Stimulated activated naive CD4-positive, alpha-beta T cell (primary cell): ENCODE data around the gene CAMKK2.
"Not testable (repeated sequence)": the region's sequence is repeated elsewhere in the genome, so short reads cannot be mapped to it uniquely, and the experiment has no call there.

Source experiments
- DNase-seq, 6 experiments: peaks; one replicate each; lab custom pipeline; 2025; lab: John Stamatoyannopoulos, UW

CAMKK2 gene

DNA sequence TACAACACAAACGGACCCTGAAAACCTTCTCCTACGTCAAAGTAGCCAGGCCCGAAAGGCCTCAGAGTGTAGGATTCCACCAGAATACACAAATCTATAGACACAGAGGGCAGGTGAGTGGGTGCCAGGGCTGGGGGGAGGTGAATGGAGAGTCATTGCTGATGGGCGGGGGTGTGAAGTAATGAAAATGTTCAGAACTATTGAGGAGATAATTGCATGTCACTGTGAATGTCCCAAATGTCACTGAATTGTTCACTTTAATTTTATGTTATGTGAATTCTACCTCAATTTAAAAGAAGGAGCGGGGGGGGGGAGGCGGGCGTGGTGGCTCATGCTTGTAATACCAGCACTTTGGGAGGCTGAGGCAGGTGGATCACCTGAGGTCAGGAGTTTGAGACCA is 50.6 kb downstream of the CAMKK2 start:
- no peak for DNase-seq

DNA sequence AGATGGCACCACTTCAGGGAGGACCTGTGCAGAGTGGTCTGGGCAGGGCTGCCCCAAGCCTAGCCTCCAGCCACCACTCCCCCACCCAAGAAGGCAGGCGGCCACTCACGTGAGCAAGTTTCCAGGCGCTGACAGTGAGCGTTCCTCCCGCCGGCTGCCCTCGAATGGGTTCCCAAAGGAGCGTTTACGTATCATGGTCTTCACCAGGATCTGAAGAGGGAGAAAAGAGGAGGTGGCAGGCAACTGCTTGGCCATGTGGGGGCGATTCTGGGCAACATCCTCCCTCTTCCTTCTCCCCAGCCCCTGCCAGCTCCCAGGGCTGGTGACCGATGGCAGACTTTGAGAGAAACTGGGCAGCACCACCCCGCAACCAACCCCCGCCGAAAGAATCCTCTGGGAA is 51.5 kb downstream of the CAMKK2 start:
- no peak for DNase-seq

DNA sequence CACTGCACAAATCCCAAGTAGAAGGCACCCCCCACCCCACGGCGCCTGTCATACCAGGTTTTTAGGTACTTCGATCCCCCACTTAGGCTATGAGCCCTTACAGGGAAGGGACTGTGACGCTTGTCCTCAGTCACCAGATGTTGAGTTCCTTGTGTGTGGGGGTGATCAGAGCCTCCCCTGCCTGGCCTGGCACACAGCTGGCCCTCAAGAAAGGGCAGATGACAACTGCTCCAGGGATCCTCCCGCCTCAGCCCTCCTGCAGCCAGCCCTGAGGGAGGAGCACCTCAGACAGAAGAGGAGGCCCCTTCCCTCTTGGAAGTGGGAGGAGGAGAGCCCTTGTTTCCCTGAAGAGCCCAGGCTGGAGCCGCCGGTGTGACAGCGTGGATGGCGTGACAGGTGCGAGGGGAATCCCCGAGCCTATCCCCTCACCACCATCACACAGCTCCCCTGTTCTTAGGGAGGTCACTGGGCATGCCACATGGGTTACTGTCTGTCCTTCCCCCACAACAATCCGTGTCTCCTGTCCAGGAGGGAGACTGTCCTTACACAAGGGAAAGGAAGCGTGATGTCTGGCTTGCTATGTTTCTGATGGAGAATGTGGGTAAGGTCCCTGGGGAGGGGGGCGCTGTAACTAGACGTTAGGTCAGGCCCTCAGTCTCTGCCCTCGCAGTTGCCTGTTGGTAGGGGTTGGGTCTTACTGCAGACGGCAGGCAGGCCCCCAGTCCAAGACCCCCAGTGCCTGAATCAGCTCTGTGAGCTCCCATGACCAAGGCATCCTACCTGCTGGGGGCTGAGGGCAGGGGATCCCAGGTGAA is 55.1 kb downstream of the CAMKK2 start:
- peak in 1 of 6 experiments; percentile 15 for DNase-seq

DNA sequence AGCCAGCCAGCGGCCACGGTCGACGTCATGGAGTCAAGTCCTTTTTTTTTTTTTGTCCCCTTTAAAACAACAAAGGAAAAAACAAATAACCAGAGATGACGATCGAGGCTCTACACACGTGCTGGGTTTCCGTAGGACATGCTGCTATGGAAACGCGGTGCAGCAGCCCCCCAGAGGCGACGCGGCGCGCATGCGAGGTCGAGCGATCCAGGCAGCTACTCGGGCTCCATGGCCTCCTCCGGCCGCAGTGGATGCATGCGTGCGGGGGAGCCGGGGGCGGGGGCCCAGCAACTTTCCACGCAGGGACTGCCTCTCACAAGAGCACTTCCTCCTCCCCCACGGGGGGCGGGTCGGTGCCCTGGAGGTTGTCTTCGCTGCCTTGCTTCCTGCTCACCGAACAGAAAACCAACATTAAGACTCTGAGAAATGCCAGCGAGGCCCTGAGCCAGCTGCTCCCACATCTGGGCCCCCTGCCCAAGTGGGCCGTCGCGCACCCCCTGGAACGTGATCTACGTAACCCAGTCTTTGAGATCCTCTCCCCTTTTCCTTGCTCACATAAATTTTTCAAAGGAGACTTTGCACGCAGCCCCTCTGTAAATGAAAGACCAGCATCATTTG is 55.9 kb downstream of the CAMKK2 start:
- DNase-seq: peak; percentile 90 to 96 (median 94)

DNA sequence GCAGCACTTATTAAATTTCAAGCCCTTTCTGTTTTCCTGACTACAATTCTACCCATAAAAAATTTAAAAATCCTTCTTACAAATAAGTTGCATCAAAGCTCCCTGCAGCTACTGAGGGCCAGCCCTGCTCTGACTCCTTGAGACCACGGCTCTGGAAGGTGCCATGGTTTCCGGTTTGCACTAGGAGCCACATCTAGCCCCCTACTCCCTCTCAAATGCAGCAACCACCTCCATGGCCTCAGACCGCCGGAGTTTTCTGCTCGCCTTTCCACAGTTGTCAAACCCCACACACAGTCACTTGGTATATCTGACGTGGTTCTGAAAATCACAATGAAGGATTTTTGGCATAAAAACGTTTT is 56.5 kb downstream of the CAMKK2 start:
- no peak for DNase-seq

DNA sequence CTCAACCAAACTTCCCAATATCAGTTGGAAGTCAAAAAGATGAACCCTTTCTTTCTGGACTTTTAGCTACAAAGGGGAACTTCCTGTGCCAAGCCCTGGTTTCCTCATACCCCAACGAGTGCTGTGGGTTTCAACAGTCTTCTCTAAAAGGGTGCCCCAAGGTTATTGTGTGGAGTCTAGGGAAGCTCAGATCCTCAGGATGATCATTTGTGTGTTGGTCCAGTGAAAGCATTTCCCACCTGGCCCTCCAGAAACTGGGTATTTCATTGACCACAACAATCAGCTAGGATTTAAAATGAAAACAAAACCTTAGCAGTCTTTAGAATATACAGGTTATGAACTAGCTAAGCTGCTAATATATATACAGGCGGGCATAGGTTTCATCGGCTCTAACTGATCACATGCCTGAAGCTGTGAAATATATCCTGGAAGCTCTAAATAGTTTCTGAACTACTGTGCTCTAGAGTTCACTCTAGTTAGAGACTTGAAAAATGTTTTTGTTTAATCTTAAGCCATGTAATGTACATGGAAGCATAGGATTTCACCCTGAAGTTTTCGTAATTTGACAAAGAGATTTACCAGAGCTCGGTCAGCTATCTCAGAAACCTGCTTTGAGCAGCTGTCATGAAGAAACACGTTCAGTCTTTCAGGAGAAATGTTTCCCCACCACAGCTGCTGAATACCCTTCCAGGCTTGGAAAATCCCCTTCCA is 57.0 kb downstream of the CAMKK2 start:
- DNase-seq: peak in 3 of 6 experiments; percentile 19 to 47 (median 22)

DNA sequence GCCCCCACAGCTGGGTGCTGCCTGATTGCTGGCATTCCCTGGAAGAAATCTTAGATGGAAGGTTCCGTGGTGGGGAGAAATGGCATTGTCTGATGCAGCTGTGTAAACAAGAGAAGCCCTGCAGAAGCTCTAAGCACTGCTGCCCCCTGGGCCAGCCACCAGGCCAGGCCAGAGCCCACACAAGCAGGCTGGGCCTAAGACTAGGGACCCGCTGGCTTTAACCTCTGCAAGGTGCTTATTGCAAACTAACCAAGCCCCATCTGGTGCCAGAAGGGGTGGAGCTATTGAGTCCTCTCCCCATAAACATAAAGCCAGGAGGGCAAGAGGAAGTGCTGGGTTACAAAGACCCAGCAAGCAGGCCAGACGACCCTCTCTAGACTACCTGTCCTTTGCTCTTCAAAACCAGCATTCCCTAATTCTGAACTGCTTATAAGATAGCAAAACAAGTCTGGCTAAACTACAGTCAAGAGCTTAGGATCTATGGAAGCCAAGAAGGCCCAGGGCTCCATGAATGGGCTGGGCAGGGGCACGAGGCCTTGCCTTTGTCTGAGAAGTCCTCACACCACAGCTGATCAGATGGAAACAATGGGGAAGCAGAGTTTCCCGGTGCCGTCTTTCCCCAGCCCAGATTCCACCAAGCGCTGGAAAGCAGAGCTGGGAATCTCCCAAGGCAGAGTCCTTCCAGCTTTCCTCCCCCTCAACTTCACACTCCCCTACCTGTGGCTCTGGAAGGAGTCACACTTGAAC is 57.7 kb downstream of the CAMKK2 start:
- peak in 1 of 6 experiments; percentile 5 for DNase-seq

DNA sequence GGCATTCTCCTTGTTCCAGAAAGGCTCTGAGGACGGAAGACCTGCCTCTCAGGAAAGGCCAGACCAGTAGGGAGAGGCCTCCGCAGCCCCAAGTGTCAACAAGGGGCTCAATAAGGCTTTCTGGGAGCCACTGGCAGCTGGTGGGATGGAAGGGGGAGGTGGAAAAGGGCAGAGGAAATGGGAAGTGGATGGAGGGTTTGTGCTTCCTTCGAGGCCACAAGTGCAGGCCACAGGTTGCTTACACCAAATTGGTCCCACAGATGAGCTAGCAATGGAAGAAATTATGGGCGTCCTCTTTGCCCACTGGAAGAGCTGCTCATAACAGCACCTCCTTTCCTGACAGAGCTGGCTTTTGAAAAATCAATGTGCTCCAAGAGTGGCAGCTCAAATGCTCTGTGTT is 58.4 kb downstream of the CAMKK2 start:
- no peak for DNase-seq

DNA sequence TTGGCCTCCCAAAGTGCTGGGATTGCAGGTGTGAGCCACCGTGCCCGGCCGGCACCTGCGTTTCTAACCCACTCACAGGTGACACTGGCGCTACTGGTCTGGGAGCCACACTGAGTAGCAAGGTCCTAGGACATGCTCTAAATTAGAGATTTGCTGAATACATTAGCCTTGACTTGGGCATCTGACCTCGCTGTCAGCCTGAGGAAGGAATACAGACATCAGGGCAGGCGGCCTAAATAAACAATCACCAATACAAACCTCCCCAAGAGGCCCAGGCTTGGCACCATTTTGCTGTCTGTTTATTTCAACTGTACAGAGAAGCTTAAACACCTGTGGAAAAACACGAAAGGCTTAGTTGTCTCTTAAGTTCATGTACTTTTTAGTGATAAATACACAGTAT is 59.1 kb downstream of the CAMKK2 start:
- no peak for DNase-seq

DNA sequence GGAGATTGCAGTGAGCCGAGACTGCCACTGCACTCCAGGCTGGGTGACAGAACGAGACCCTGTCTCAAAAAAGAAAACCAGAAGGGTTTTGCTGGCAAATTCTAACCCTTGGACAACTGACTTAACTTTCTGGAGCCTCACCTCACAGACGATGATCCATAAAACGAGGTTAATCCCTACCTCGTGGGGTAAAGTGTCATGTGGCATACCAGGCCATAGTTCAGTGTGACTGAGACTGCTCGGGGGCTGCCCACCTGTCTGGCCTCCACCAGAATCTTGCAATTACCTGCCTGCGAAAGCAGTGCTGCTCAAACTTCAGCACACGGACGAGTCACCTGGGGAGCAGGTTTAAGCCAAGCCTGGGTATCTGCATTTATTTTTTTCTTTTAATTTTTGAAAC is 59.7 kb downstream of the CAMKK2 start:
- DNase-seq: no peak

DNA sequence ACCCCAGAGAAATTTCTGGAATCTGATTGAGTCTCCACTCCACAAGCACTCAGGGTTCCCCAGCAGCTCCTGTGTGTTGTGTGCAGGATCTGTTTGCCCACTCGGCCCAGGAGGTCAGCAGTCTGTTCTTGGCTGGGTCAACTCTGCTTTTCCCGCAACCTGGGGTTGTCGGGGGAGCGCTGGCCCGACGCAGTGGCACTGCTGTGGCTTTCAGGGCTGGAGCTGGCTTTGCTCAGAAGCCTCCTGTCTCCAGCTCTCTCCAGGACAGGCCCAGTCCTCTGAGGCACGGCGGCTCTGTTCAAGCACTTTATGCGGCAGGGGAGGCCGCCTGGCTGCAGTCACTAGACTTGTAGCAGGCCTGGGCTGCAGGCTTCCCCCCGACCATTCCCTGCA is 62.9 kb downstream of the CAMKK2 start:
- DNase-seq: no peak

DNA sequence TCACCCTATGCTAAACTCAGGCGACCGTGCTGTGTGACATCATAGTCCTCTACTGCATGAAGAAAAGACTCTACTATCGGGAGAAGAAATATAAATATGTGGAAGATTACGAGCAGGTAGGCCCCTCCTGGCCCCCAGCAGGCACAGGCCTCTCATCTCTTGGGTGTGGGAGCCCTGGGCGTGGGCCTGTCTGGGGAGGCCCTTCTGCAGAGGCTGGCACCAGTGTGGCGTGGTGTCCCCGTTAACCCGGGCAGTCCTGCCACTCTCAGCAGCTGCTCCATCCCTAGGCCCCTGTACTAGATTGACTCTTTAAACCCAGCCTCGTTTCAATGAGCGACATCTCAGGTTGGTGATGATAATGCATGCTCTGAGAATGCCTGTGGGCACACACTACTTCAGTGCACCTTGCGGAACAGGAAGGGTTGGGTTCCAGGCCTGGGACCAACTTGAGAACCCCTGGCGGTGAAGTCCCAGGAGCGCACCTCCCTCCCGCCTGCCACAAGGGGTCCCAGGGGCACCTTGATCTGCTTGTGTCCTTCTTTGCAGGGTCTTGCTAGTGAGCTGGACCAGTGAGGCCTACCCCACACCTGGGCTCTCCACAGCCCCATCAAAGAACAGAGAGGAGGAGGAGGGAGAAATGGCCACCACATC is 63.4 kb downstream of the CAMKK2 start:
- no peak for DNase-seq

DNA sequence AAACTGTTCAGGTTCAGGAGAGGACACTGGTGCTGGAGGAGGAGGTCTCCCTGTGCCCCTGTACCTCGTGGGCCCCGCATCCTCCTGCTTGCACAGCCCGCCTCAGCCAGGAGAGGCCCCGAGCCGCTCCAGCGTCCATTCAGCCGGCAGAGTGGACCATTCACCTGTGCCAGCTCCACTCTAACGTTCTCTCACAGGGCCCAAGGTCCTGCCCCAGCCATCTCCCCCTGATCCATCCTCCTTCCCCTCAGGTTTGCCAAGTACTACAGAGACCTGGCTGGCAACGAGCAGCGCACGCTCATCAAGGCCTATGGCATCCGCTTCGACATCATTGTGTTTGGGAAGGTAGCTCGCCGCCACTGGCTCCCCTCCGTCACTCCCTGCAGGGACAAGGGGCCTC is 64.3 kb downstream of the CAMKK2 start:
- DNase-seq: no peak

DNA sequence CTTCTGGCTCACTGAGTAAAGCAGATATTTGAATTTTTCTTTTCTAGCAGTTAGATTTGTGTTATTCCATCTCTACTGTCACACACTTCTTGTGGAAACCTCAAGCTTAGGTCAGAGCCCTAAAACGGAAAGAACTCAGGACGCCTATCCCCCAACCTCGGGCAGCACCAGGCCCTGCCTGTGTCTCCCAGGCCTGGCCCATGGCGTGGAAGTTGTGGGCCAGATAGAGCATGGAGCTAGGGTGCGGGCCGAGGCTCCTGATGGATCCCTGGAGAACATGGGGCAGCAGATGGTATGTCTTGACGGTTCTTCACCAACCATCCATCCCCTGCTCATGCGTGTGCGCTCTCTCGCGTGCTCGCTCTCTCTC is 66.0 kb downstream of the CAMKK2 start:
- no peak for DNase-seq

DNA sequence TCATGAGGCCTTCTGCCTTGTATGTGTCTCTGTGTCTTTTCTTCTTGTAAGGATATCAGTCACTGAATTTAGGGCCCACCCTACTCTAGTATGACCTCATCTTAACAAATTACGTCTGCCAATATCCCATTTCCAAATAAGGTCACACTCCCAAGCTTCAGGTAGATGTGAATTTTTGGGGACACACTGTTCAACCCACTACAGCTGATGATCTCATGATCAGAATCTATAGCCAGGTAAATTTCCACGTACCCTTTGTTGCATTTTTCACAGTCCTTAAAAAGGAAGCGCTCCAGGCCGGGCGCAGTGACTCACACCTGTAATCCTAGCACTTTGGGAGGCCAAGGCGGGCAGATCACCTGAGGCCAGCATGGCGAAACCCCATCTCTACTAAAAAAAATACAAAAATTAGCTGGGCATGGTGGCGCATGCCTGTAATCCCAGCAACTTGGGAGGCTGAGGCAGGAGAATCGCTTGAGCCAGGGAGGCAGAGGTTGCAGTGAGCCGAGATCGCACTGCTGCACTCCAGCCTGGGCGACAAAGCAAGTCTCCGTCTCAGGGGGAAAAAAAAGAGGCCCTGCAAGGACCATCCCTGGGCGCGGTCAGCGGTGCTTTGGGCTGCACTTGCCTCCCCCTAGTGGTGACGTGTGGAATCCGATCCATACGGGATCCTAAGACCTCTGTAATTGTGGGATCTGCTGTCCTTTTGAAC is 66.5 kb downstream of the CAMKK2 start:
- peak in 5 of 6 experiments; percentile 10 to 45 (median 25) for DNase-seq

DNA sequence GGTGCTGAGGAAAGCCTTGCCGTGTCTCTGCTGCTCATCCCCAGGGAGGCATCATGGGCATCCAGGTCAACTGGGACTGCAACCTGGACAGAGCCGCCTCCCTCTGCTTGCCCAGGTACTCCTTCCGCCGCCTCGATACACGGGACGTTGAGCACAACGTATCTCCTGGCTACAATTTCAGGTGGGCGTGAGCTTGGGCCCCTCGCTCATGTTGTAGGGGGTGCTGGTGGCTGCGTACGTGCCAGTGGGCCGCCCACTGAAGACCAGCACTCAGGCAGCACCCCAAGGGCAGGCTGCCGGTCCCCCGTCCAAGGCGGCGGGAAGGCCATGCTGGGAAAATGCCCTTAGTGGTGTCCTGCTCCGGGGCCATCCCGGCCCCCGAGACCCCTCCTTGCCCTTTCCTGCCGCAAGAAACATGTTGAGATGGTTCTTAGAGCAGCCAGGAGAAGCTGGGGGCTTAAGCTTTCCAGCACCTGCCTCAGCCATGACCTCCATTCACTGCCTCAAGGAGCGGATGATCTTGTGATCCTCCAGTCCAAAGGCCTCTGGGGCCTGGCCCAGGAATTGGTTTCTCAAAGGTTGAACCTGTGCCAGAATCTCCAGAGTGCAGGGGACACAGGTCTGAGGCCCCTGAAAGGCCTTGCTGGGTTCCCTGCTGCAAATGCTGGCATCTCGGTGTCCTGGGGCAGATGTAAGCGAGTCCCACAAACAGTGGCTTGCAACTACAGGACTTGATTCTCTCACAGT is 67.4 kb downstream of the CAMKK2 start:
- DNase-seq: no peak

DNA sequence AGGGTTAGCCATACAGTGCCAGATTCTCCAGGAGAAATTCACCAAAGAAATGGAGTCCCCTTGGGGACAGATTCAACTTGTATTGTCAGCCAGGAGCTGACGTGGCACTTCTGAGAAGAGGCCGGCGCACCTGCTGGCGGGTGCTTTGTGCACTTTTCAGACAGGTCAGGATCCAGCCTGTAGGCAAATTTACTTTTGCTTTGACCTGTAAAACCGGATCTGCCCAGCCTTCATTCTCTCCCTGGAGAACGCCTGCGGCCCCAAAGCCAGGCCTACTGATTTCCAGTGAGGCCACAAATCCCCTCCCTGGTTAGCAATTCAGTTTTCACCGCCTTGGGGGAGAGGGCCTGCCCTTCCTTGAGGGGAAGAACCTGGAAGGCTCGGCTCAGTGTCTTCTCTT is 69.2 kb downstream of the CAMKK2 start:
- no peak for DNase-seq

DNA sequence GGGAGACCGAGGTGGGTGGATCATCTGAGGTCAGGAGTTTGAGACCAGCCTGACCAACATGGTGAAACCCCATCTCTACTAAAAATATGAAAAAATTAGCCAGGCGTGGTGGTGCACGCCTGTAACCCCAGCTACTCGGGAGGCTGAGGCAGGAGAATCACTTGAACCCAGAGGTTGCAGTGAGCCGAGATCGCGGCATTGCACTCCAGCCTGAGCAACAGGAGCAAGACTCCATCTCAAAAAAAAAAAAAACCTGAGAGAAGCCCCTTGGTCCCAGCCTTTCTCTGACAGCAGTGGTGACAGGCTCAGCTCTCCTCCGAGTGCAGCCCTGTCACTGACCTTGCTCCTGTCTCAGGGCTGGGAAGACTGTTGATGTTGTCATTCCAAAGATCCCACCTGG is 69.6 kb downstream of the CAMKK2 start:
- DNase-seq: not testable (repeated sequence)

DNA sequence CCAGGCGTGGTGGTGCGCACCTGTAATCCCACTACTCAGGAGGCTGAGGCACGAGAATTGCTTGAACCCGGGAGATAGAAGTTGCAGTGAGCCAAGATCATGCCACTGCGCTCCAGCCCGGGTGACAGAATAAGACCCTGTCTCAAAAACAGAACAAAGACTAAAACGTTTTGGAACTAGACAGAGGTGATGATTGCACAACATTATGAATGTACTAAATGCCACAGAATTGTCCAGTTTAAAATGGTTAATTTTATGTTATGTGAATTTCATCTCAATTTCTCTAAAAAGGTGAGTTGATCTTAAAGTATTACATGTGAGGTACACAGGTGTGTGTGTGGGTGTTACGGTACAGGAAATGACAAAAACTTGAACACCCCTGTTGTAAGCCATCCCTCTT is 70.1 kb downstream of the CAMKK2 start:
- peak in 1 of 6 experiments; percentile 4 for DNase-seq

DNA sequence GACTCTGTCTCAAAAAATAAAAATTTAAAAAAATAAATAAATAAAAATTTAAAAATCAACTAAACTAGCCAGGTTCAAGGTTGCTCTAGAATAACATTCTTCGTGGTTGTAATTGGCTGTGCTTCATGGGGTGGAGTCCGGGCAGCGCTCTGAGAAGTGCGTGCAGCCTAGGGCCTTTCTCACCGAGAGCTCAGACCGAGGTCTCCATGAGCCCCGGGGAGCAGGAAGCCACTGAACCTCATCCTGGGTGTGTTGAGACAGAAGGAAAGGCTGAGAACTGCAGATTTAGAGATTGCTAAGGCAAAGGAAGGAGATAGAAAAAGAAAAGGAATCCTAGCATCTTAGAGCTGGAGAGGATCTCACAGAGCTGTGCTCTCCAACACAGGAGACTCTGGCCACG is 71.9 kb downstream of the CAMKK2 start:
- peak in 5 of 6 experiments; percentile 33 to 58 (median 48) for DNase-seq
